M059J (cell line): Measurements from ENCODE around the gene ZNF264. TPM values are rescaled to one million over a fixed set of nuclear protein-coding genes. Genes with fewer than 3 reads are reported as not detected.

Experiments
- DNase-seq: peaks from one replicate; pipeline ENCODE4 v3.0.0-alpha.2; 2012; ENCODE audit warnings: low read depth
- total RNA-seq: library from RNA; depleted of rRNA; stranded (reverse); fragments of >200 nt; shearing (Covaris generic); gene quantifications from 2 replicates; pipeline ENCODE4 v1.2.3, GENCODE V29; 2014; rRNA removed

Gene ZNF264
- total RNA-seq, 1 experiment from 2014 or later = 31.1 TPM

- no peak for DNase-seq
Observed at GRCh38 chr19:57245066-57245465, 53.8 kb downstream of the ZNF264 start.

DNA sequence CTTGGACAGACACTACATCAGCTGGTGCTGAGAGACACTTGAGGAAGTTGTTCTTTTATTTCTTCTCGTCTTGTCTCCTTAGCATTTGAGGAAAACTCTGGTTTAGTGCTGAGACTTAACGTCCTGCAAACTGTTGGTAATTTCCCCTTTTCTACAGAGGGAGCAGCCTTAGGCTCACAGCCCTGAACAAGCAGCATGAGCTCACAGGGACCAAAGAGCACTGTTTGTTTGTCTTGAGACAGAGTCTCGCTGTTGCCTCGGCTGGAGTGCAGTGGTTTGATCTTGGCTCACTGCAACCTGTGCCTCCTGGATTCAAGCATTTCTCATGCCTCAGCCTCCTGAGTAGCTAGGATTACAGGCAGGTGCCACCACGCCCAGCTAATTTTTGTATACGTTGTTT, 54.7 kb downstream of the ZNF264 start:
- DNase-seq = no peak

DNA sequence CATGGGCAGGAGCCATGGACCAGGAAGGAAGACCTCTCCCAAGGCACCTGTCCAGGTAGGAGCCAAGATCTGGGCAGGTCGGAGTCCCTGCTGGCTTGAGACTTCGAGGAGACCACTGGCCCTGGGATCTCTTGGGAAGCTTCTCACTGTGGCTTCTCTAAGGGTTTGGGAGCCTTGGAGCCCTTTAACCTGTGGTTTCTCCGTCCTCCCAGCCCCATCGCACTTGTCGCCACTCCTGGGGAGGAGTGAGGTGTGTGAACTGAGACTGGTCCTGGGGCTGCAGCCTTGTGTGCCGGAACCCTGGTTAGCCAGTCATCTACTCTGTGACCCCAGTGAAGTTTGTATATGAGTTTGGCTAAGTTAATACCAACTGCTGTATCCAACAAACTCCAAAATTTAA, 57.3 kb downstream of the ZNF264 start:
- DNase-seq = no peak

DNA sequence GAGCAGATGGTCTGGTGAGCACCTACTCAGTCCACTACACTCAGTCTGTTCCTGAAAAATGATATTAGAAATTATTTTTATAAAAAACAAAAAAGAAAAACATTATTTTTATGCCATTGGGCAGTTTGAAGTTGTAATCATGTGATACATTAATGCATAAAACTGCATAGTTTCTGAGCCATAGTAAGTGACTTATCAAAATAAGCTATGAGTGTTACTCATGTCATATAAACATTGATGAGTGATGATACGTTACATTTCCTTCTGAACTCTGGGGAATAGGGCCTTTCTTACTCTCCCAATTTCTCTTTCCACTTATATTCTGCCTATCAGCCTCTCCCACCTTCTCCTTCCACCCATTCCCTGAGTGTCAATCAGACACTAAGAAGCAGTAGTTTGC, 58.0 kb downstream of the ZNF264 start:
- no peak for DNase-seq

DNA sequence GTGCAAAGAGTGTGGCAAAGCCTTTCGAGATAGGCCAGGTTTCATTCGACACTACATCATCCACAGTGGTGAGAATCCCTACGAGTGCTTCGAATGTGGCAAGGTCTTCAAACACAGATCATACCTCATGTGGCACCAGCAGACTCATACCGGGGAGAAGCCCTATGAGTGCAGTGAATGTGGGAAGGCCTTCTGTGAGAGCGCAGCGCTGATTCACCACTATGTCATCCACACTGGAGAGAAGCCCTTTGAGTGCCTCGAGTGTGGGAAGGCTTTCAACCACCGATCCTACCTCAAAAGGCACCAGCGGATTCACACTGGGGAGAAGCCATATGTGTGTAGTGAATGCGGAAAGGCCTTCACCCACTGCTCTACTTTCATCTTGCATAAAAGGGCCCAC, 62.5 kb downstream of the ZNF264 start:
- DNase-seq = peak; percentile 54

DNA sequence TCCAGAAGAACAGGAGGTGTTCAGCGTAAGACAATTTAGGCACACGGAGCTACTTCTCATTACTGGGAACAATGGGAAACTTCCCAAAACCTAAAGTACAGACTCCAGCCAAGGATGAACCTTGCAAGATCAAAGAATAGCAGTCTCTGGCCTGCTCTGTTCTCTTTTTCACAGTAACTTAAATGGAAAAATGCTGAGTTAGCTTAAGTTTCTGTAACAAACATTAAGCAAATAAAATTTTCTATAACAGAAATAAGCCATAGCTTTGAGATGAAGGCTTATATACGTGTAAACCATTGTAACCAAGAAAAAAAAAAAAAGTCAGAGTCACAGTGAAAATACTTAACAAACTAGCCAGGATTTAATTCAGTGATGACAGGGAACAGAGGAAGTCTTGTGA, 70.7 kb downstream of the ZNF264 start:
- DNase-seq = no peak

GRCh38 chr19:57263244-57263741, 72.0 kb downstream of the ZNF264 start:
- no peak for DNase-seq

DNA sequence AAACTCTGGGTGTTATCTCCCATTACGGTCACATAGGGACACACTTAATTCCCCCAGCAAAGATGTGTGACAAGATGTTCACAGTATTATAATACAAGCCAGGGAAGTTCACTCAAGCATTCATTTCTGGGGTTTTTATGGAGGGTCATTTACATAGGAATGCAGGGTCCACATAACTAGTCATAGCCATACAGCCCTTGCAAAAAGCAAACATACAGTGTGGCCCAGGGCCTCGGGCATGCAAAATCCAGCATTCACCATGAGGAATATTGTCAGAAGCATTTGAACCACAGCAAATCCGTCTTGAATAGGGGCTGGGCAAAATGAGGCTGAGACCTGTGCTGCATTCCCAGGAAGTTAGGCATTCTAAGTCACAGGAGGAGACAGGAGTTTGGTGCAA, 76.0 kb downstream of the ZNF264 start:
- DNase-seq = peak; percentile 71

DNA sequence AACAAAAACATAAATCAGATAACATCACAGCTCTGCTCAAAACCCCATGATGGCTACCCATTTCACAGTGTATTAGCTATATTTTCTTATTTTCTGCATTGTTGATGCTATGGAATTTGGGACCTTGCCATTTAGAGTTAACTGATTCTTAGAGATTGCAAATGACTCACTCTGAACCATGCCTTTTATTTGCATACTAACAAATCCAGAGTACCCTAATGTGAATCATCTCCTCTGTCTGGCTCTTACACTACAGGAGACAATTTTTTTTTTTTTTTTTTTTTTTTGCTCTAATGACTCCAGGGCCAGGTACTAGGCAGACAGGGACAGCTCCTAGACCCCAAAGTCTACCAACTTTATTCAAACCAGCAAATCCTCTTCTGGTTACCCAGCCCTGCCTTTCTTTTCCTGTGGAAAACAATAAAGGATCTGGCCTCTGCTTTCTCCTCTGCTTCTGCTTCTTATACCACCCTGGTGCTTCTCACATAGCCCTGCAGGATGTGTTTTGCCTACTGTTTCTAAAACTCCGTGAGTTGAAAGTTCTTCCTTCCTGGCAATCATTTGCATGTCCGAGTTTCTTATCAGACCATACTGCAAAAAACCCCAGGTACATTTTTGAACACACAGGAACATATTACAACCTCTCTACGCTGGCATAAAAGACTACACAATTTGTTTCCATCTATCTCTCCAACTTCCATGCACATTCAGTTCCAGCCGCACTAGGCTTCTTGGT, 78.4 kb downstream of the ZNF264 start:
- DNase-seq = peak; percentile 94

DNA sequence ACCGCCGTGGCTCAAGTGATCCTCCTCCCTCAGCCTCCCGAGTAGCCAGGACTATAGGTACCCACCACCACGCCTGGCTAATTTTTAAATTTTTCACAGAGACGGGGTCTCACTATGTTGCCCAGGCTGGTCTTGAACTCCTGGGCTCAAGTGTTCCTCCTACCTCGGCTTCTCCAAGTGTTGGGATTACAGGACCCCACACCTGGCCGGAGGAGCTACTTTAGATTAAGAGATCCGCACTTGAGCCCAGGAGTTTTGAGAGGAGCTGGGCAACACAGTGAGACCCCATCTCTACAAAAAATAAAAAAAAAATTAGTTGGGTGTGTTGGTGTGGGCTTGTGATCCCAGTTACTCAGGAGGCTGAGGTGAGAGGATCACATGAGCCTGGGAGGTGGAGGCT, 80.0 kb downstream of the ZNF264 start:
- no peak for DNase-seq

Other genes starting within 250 kb of the ZNF264 start
- gene USP29, start 71.5 kb upstream of the ZNF264 start, total RNA-seq = not detected in 2 replicates
- gene ZIM3, start 46.3 kb upstream of the ZNF264 start, total RNA-seq = not detected in 2 replicates
- not detected in 2 replicates for gene DUXA, start 24.0 kb upstream of the ZNF264 start, total RNA-seq
- 0.25 and 0.47 TPM in 2 replicates for gene AURKC, start 39.5 kb downstream of the ZNF264 start, total RNA-seq
- gene ZNF805, start 49.1 kb downstream of the ZNF264 start, total RNA-seq = 8.5 and 13.3 TPM in 2 replicates
- 27.9 and 36.7 TPM in 2 replicates for gene ZNF460, start 89.0 kb downstream of the ZNF264 start, total RNA-seq
- gene ZNF543, start 129.0 kb downstream of the ZNF264 start, total RNA-seq = 7.5 and 8.4 TPM in 2 replicates
- 8.0 and 11.8 TPM in 2 replicates for gene ZNF304, start 159.8 kb downstream of the ZNF264 start, total RNA-seq
- 32.7 and 34.6 TPM in 2 replicates for gene TRAPPC2B, start 172.1 kb downstream of the ZNF264 start, total RNA-seq
- 1.9 and 5.6 TPM in 2 replicates for gene ZNF547, start 172.1 kb downstream of the ZNF264 start, total RNA-seq
- 13.6 and 21.9 TPM in 2 replicates for gene ZNF548, start 198.4 kb downstream of the ZNF264 start, total RNA-seq
- 5.2 and 9.9 TPM in 2 replicates for gene ZNF17, start 219.7 kb downstream of the ZNF264 start, total RNA-seq
- 3.2 and 7.0 TPM in 2 replicates for gene ZNF749, start 243.8 kb downstream of the ZNF264 start, total RNA-seq